Stimulated activated CD8-positive, alpha-beta memory T cell treated with anti-CD3 and anti-CD28 coated beads, Interleukin-15, amount 100 ng/mL, for 24 hours (primary cell): Measurements from ENCODE around the gene RSAD2.
"Not testable (repeated sequence)": the region's sequence is repeated elsewhere in the genome, so short reads cannot be mapped to it uniquely, and the experiment has no call there.

Experiments used
- DNase-seq: peaks from one replicate; pipeline ENCODE4 v3.0.0-alpha.2; 2020; ENCODE audit warnings: low read depth

Gene RSAD2

DNA sequence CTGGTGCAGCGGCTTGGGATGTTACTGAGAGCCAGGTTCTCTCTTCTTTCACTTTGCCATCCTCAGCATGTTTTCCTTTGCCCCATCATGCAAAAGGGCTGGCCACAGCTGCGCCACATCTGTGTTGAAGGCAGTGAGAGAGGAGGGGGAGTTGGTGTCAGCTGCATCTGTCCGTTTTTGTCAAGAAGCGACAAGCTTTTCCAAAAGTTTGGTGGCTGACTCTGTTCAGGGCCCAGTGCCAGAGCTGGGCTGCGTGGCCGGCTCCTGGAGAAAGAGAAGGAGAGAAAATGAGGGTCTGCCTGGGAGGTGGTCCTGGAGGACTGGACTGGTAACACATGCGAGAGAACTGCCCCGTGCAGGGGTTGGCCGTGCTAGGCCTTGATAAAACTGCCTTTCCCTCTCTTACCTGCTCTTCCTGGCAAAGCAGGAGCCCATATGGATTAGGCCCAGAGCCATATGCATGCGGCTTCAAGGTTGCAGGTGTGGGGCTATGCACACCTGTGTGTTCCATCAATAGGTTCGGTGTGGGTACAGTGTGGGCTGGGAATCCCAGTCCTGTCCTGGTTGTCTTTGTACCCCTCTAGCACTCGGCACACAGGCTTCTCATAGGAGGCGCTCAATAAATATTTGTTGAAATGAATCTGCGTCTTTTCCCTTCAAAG, 48.6 kb downstream of the RSAD2 start:
- no peak for DNase-seq

DNA sequence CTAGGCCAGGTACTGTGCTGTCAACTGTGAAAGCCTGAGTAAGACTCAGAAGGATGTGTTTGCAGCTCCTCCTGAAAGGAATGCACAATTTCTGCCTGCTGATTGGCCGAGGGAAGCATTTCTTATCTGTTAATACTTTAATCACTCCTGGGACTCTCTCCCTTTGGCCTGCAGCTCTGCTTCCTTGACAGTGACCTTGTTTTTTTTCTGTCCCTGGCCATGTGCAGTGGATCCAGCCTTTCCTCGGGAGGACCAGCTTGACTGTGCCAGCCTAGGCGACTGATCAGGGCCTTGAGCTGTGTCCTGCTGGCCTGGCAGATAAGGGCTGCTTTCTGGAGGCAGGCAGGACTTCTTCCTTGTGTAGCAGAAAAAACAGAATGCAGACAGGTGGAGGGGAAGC, 49.6 kb downstream of the RSAD2 start:
- DNase-seq, result no peak

DNA sequence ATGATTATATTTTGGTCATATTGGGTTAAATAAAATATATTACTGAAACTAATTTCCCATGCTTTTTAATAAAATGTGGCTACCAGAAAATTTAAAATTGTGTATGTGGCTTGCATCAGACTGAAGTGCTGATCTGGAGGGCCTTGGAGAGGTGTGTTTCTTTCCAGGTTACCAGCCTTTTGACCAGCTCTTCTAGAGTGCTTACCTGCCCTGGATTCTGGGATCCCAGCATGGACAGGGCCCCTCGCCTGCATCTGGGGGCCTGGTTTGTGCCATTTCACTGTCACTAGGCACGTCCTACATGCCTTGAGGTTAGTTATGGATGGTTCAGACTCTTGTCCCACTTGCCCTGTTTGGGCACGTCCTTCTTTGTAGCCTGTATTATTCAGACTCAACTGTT, 50.2 kb downstream of the RSAD2 start:
- DNase-seq, result no peak

GRCh38 chr2:6928452-6928851, 50.9 kb downstream of the RSAD2 start:
- no peak for DNase-seq

GRCh38 chr2:6929196-6929819, 51.7 kb downstream of the RSAD2 start:
- no peak for DNase-seq

GRCh38 chr2:6930923-6931647, 53.5 kb downstream of the RSAD2 start:
- no peak for DNase-seq

DNA sequence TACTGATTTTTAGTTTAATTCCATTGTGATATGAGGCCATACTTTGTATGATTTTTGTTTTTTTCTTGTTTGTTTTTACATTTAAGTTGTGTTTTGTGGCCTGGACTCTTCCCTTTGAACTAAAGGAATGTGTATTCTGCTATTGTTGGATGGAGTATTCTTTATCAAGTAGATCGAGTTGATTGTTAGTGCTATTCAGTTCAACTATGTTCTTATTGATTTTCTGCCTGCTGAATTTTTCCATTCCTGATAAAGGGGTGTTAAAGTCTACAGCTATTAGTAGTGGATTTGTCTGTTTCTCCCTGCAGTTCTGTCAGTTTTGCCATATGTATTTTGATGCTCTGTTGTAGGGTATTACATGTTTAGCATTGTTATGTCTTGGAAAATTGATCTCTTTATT, 54.2 kb downstream of the RSAD2 start:
- no peak for DNase-seq

DNA sequence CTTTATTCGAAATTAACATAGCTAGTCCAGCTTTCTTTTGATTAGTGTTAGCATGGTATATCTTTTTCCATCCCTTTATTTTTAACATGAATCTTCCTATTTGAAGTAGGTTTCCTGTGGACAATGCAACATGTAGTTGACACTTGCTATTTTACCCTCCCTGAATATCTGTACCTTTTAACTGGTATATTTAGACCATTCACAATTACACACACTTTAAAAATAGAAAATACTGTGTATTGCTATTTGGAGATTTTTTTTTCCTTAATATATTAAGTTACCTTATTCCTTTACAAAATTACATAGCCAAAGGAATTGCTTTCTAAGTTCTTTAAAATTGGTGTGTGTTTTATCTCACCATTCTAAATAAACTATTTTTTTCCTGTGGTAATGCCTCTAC, 54.6 kb downstream of the RSAD2 start:
- DNase-seq, result no peak

GRCh38 chr2:6932828-6933227, 55.3 kb downstream of the RSAD2 start:
- DNase-seq, result no peak

DNA sequence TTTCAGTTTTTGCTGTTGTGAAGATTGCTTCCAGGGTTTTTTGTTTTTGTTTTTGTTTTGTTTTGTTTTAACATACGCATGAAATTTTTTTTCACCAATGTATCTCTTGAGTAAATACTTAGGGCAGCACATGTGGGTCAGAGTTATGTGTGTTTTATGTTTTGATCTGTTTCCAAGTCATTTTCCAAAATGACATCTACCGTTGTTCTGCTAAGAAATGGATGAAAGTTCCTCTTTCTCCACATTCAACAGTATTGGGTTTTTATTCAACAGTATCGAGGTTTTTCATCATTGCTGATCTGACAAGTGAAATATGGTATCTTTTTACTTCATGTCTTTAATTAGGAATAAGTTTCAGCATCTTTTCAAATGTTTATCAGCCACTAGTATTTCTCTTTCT, 56.3 kb downstream of the RSAD2 start:
- DNase-seq, result no peak

DNA sequence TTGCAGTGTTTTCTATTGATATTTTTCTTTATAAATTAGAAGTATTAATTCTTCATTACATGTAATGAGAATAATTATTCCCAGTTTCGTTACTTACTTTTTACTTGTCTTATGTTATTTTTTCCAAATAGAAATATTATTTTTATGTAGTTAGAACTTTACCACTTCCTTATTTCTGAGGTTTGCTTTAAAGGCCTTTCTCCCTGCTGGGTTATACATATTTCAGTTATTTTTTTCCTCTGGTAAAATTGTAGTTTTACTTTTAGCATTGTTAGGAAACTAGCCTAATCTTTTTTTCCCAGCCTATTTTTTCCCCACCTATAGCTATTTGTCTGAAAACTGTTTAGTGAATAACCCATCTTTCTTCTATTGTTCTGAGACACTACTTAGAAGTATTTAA, 56.8 kb downstream of the RSAD2 start:
- no peak for DNase-seq

- no peak for DNase-seq
Measured at GRCh38 chr2:6934758-6935651, 57.4 kb downstream of the RSAD2 start.

DNA sequence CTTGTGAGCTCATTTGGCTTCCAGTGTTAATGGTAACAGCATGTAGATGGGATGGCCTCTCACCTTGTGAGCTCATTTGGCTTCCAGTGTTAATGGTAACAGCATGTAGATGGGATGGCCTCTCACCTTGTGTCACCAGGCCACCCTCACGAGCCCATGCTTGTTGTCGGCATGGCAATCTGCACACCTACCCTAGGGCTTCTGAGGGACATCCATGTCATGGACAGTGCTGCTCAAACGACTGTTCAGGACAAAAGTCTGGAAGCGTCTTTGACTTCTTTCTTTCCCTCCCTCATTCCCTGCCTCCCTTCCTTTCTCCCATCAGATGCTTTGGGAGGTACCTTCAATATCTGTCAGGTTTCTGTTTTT, 58.1 kb downstream of the RSAD2 start:
- DNase-seq, result not testable (repeated sequence)

DNA sequence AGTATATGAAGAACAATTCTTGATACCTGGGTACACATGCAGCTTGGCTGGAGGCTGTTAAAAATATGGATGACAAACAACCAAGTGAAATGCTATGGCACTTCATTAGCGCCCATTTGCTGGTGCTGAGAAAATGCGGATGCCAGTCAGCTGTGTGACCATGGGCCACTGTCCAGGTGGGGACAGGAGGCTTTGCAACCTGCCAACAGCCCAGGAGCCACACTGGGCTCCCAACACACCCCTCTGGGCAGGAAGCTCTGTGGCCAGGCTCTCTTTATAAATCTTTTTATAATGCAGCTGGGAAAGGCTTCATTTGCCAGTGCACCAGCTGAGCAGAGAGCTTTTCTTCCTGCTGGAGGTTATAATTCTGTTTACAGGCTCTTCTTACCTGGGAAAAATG, 59.6 kb downstream of the RSAD2 start:
- no peak for DNase-seq

DNA sequence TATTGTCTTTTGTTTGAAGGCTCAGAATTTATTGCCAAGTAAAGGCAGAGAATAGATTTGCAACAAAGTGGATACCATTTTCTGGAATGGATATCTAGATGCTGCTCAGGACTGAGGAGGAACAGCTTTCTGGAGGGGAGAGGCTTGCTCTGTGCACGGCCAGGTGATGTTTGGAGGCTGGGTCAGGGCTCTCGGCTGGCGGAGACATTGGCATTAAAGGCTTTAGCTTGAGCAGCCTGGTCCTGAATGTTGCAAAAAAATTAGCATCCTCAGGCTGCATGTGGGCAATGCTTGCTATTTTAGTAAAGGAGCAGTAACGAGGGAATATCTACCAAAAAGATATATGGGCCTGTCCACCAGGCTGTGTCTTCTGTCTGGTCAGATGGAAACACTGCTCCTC, 60.0 kb downstream of the RSAD2 start:
- no peak for DNase-seq

GRCh38 chr2:6939071-6939470, 61.5 kb downstream of the RSAD2 start:
- no peak for DNase-seq

DNA sequence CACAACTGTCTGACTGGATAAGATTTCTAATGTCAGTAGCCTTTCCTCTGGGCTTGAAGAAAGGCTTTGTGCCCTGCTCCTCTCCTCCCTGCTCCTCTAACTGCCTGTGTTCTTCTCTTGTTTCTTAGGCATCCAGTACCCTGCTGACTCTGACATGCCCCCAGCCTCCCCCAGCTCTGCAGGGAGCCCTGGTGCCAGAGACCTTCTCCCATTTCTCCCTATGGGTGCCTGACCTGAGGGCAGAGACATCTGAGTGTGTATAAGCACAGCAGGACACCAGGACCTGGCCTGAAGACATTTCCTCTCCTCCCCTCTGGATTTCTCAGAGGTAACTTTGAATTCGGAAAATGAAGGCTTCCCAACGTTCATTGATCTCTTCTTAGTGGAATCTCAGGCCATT, 63.2 kb downstream of the RSAD2 start:
- DNase-seq, result no peak

- no peak for DNase-seq
Measured at GRCh38 chr2:6941299-6942046, 63.9 kb downstream of the RSAD2 start.

DNA sequence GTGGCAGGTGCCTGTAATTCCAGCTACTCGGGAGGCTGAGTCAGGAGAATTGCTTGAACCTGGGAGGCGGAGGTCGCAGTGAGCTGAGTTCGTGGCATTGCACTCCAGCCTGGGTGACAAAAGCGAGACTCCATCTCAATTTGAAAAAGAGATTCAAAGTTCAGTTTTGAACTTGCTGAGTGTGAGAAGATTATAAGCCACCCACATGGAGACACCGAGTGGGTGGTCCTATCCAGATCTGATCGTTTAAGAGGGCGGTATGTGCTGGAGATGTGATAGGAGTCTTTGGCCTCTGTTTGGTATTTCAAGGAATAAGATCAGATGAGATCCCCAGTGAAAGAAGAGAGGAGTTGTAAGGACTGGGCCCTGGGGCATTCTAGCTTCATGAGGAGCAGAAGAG, 65.3 kb downstream of the RSAD2 start:
- no peak for DNase-seq

GRCh38 chr2:6943523-6943922, 65.9 kb downstream of the RSAD2 start:
- DNase-seq, result no peak

- DNase-seq, result no peak
Measured at GRCh38 chr2:6943971-6944370, 66.4 kb downstream of the RSAD2 start.

DNA sequence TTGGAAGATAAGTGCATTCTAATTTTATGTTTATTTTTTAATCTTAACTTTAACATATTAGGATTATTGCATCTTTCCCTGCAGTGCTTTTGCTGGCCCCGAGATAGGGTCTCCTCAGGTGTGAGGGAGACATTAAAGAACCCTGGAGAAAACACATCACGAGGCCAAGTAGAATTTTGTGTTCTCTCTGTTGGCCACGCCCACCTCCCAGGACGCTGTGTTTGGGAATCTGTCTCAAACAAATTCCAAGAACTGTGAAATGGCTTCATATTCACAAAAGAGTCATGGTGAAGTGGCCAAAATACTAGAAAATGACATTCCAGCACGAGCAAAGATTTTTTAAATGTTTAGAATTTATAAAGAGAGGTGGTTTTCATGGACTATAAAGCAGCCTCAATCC, 67.0 kb downstream of the RSAD2 start:
- no peak for DNase-seq
